Sigmoid colon (tissue), 7 donors: ENCODE data around the gene ABCA2. TPM values are rescaled to one million over a fixed set of nuclear protein-coding genes. Genes with fewer than 3 reads are reported as not detected.

Experiments used
- DNase-seq: peaks from one replicate; pipeline ENCODE4 v3.0.0-alpha.2; 2019
- H3K27ac ChIP-seq, 4 donors: fragments of 200-600 bp; sonication (generic); one replicate each; pipeline ENCODE4 v1.5.1; 2016 to 2019; ENCODE audit warnings: mild to moderate bottlenecking in 1 of 4
- H3K27me3 ChIP-seq, 3 donors: fragments of 200-600 bp; sonication (generic); one replicate each; pipeline ENCODE4 v1.5.1; 2019; ENCODE audit warnings: mild to moderate bottlenecking in 1 of 3
- H3K36me3 ChIP-seq, 4 donors: fragments of 200-600 bp; sonication (generic); one replicate each; pipeline ENCODE4 v1.5.1; 2016 to 2019
- H3K4me1 ChIP-seq, 4 donors: fragments of 200-600 bp; sonication (generic); one replicate each; pipeline ENCODE4 v1.5.1; 2017 to 2019
- H3K4me3 ChIP-seq, 4 donors: fragments of 200-600 bp; sonication (generic); one replicate each; pipeline ENCODE4 v1.5.1; 2017 to 2019; ENCODE audit warnings: mild to moderate bottlenecking in 2 of 4, moderate library complexity in 1 of 4
- H3K9me3 ChIP-seq, 4 donors: fragments of 200-600 bp in 3 of 4; sonication (generic) in 3 of 4; one replicate each; pipeline versions ENCODE4 v1.5.1 to v1.6.1; 2013 to 2019
- CTCF ChIP-seq, 4 experiments: fragments of 450-650 bp in 3 of 4; fragments of 200-600 bp in 1 of 4; IDR thresholded peaks; one replicate each; pipeline ENCODE4 v1.5.1; 2016 to 2019; ENCODE audit warnings: antibody characterized with exemption in 4 of 4, mild to moderate bottlenecking in 3 of 4, moderate library complexity in 2 of 4
- EP300 ChIP-seq, 4 donors: sonication (generic); formaldehyde crosslinking; IDR thresholded peaks; one replicate each; pipeline ENCODE4 v1.6.1; 2017; ENCODE audit warnings: antibody characterized with exemption in 4 of 4
- POLR2A ChIP-seq, 2 donors: fragments of 450-650 bp; IDR thresholded peaks; one replicate each; pipeline ENCODE4 v1.6.1; 2016; ENCODE audit warnings: antibody characterized with exemption in 2 of 2, mild to moderate bottlenecking in 2 of 2, moderate library complexity in 2 of 2
- POLR2AphosphoS5 ChIP-seq, 4 donors: sonication (generic); formaldehyde crosslinking; IDR thresholded peaks; one replicate each; pipeline ENCODE4 v1.6.1; 2017; ENCODE audit warnings: antibody characterized with exemption in 4 of 4
- WGBS, 2 donors: extraction: QIAGEN DNeasy Blood & Tissue Kit; methylation state at CpG; one replicate each; pipeline ENCODE4 v1.1.7; 2013; 5-methylcytosine and 5-hydroxymethylcytosine counted together
- intact Hi-C: fragments of 100-400 bp; cut with DNase I; formaldehyde crosslinking; loops from one replicate; pipeline ENCODE4 v1.15.1; 2023
- polyA plus RNA-seq, 3 donors: library from polyadenylated mRNA; stranded (reverse); fragments of 200-250 nt; gene quantifications; one replicate each; pipeline ENCODE4 v1.2.3, GENCODE V29; 2013
- total RNA-seq, 4 donors: library from RNA; depleted of rRNA; stranded (reverse); fragments of >200 nt; gene quantifications; one replicate each; pipeline ENCODE4 v1.1.0, GENCODE V29; 2016
- donor health status: healthy with polysubstance abuse.
- donor health status: Bipolar disorder and iron deficiency.
- donor health status: healthy.

ABCA2 gene
- total and polyA plus RNA-seq, 7 donors = 6.0 to 28.6 (median 12.5) TPM

GRCh38 chr9:136968333-136969127 is 59.5 kb downstream of the ABCA2 start:
- WGBS, 2 donors = 83 to 85% methylated on average over 17 of the region's 17 CpGs

GRCh38 chr9:136965771-136966484 is 62.1 kb downstream of the ABCA2 start:
- TF ChIP-seq EP300 (IDR thresholded peaks at IDR 0.05) (no peak), POLR2AphosphoS5 (IDR thresholded peaks at IDR 0.05) (no peak), POLR2A (IDR thresholded peaks at IDR 0.05) (no peak)
- WGBS, 2 donors = 34 to 63% methylated on average over 23 of the region's 23 CpGs
- no peak overlapping the region for H3K27ac ChIP-seq
- H3K27me3 ChIP-seq = peaks cover 0 to 21% (median 0%) of the 10 kb centered on the region in 3 donors
- no peak overlapping the region for H3K4me3 ChIP-seq
- H3K36me3 ChIP-seq = no peaks in the 10 kb centered on the region
- intact Hi-C loops = no loop called here
- no peaks in the 10 kb centered on the region for H3K9me3 ChIP-seq
- H3K4me1 ChIP-seq = peaks cover 0 to 5% (median 3%) of the 10 kb centered on the region in 4 donors
- DNase-seq = no peak

More at GRCh38 chr9:136968333-136969127, 59.5 kb downstream of the ABCA2 start:
- Histone ChIP-seq H3K4me1 (peaks cover 0 to 5% (median 3%) of the 10 kb centered on the region in 4 donors), H3K4me3 (no peak overlapping the region), H3K27me3 (peaks cover 0 to 21% (median 0%) of the 10 kb centered on the region in 3 donors), H3K36me3 (no peaks in the 10 kb centered on the region), H3K27ac (no peak overlapping the region), H3K9me3 (no peaks in the 10 kb centered on the region)
- intact Hi-C loops = no loop called here
- no peak for TF ChIP-seq EP300 (IDR thresholded peaks at IDR 0.05)
- no peak for TF ChIP-seq POLR2A (IDR thresholded peaks at IDR 0.05)
- no peak for TF ChIP-seq POLR2AphosphoS5 (IDR thresholded peaks at IDR 0.05)
- no peak for TF ChIP-seq CTCF (IDR thresholded peaks at IDR 0.05)
- DNase-seq = no peak

- H3K4me3 ChIP-seq = no peak overlapping the region
- no peaks in the 10 kb centered on the region for H3K36me3 ChIP-seq
- DNase-seq = no peak
- 69 to 84% methylated on average over 26 of the region's 26 CpGs for WGBS, 2 donors
- H3K27me3 ChIP-seq = peaks cover 0 to 21% (median 0%) of the 10 kb centered on the region in 3 donors
- TF ChIP-seq POLR2AphosphoS5 (IDR thresholded peaks at IDR 0.05) = no peak
- TF ChIP-seq POLR2A (IDR thresholded peaks at IDR 0.05) = no peak
- TF ChIP-seq EP300 (IDR thresholded peaks at IDR 0.05) = no peak
- TF ChIP-seq CTCF (IDR thresholded peaks at IDR 0.05) = no peak
- peaks cover 0 to 5% (median 3%) of the 10 kb centered on the region in 4 donors for H3K4me1 ChIP-seq
- H3K27ac ChIP-seq = no peak overlapping the region
- intact Hi-C loops = no loop called here
- H3K9me3 ChIP-seq = no peaks in the 10 kb centered on the region
These were observed 63.1 kb downstream of the ABCA2 start for GRCh38 chr9:136964833-136965422.

GRCh38 chr9:136964171-136964689 is 63.8 kb downstream of the ABCA2 start:
- DNase-seq = no peak
- Histone ChIP-seq H3K36me3 (no peaks in the 10 kb centered on the region), H3K27ac (no peak overlapping the region), H3K4me3 (no peak overlapping the region), H3K27me3 (peaks cover 0 to 19% (median 0%) of the 10 kb centered on the region in 3 donors), H3K9me3 (no peaks in the 10 kb centered on the region), H3K4me1 (peaks cover 0 to 5% (median 3%) of the 10 kb centered on the region in 4 donors)
- intact Hi-C loops = no loop called here
- TF ChIP-seq POLR2AphosphoS5 (IDR thresholded peaks at IDR 0.05) (no peak), EP300 (IDR thresholded peaks at IDR 0.05) (no peak), POLR2A (IDR thresholded peaks at IDR 0.05) (no peak)
- WGBS, 2 donors = 16 to 64% methylated on average over 22 of the region's 22 CpGs

- Histone ChIP-seq H3K36me3 (no peaks in the 10 kb centered on the region), H3K4me1 (peaks cover 0 to 5% (median 3%) of the 10 kb centered on the region in 4 donors), H3K4me3 (no peak overlapping the region), H3K27me3 (peaks cover 0 to 15% (median 0%) of the 10 kb centered on the region in 3 donors), H3K9me3 (no peaks in the 10 kb centered on the region), H3K27ac (no peak overlapping the region)
- intact Hi-C loops = no loop called here
- DNase-seq = no peak
- TF ChIP-seq EP300 (IDR thresholded peaks at IDR 0.05) (no peak), CTCF (IDR thresholded peaks at IDR 0.05) (no peak), POLR2AphosphoS5 (IDR thresholded peaks at IDR 0.05) (no peak), POLR2A (IDR thresholded peaks at IDR 0.05) (no peak)
- 84 to 88% methylated on average over 12 of the region's 12 CpGs for WGBS, 2 donors
These were observed 64.3 kb downstream of the ABCA2 start for GRCh38 chr9:136963751-136964150.
